B cell (primary cell): ENCODE measurements around the gene MAP4K4.

Source experiments
- CTCF ChIP-seq: fragments of 200-600 bp; IDR thresholded peaks from one replicate; pipeline ENCODE4 v1.8.0; 2022; ENCODE audit warnings: antibody characterized with exemption, mild to moderate bottlenecking
- EZH2 ChIP-seq: IDR thresholded peaks from 2 replicates; pipeline ENCODE4 v1.6.1; 2012; ENCODE audit warnings: borderline replicate concordance, low read depth, mild to moderate bottlenecking, moderate library complexity, low read length; ENCODE audit not compliant: insufficient read depth, poor library complexity, severe bottlenecking

- TF ChIP-seq CTCF (no peak), EZH2 (no peak)
Observed at GRCh38 chr2:101803945-101804696, 106.6 kb downstream of the MAP4K4 start.
